GM12874 (cell line): ENCODE results near the gene EEFSEC.

Experiments used
- CTCF ChIP-seq: IDR thresholded peaks from 2 replicates; pipeline ENCODE4 v1.5.1; 2011; ENCODE audit warnings: low read depth, mild to moderate bottlenecking, control low read depth, low read length, moderate library complexity; ENCODE audit not compliant: insufficient read depth

Gene EEFSEC

GRCh38 chr3:128271536-128272332, 118.5 kb downstream of the EEFSEC start:
- no peak for TF ChIP-seq CTCF

GRCh38 chr3:128273109-128273840, 120.0 kb downstream of the EEFSEC start:
- TF ChIP-seq CTCF, result no peak

GRCh38 chr3:128273841-128274573, 120.7 kb downstream of the EEFSEC start:
- no peak for TF ChIP-seq CTCF

GRCh38 chr3:128274837-128275236, 121.6 kb downstream of the EEFSEC start:
- no peak for TF ChIP-seq CTCF

- TF ChIP-seq CTCF, result no peak
Measured at GRCh38 chr3:128275316-128276145, 122.2 kb downstream of the EEFSEC start.

- TF ChIP-seq CTCF, result no peak
Measured at GRCh38 chr3:128276146-128276435, 122.8 kb downstream of the EEFSEC start.
